NCI-H1105 treated with DMSO at 0.1 percent for 48 hours (cell line): ENCODE measurements around the gene CPNE2.
A peak's percentile ranks its signal among the peaks of the same experiment; 100 is the strongest.
"Not testable (repeated sequence)": the region's sequence is repeated elsewhere in the genome, so short reads cannot be mapped to it uniquely, and the experiment has no call there.

Experiments used
- DNase-seq: peaks from one replicate; lab custom pipeline; 2025; lab: John Stamatoyannopoulos, UW

CPNE2 gene

DNA sequence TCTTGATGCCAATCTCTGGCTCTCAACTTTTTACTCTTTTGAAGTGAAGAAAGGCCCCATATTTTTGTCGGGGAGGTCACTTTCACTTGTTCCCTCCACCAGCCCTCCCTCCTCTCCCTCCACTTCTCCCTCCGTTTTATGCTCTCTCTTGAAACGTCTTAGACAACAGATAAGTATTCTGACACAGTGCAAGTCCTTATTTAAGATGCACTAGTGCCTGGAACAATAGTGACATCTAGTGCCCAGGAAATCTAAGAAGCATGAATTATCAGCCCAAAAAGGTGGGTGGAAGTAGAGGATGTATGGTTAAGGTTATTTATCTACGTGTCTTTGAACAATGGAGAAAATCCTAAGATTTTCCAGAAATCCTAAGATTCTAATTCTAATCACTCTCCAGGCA is 75.6 kb downstream of the CPNE2 start:
- DNase-seq = peak; percentile 21

DNA sequence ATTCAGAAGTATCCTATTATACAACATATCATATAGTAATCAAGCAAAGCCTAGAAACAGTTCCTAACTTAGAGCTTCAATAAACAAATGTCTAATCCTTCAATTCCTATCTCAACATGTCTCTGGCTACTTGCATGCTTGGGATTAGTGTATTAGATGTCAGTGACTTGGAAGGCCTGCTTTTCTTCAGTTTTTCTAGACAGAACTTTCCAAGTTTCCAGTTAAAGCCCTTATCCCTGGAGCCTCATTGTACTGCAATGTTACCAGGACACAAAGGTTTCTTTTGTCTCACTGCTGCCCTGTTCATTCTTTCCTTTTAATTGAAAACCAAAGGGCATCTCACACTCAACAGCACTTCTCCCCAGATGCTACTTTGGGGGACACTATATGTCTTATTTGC is 76.9 kb downstream of the CPNE2 start:
- DNase-seq = no peak

GRCh38 chr16:57172721-57173290 is 80.4 kb downstream of the CPNE2 start:
- DNase-seq = no peak

GRCh38 chr16:57175896-57176295 is 83.5 kb downstream of the CPNE2 start:
- DNase-seq = no peak

GRCh38 chr16:57178196-57178595 is 85.8 kb downstream of the CPNE2 start:
- DNase-seq = no peak

DNA sequence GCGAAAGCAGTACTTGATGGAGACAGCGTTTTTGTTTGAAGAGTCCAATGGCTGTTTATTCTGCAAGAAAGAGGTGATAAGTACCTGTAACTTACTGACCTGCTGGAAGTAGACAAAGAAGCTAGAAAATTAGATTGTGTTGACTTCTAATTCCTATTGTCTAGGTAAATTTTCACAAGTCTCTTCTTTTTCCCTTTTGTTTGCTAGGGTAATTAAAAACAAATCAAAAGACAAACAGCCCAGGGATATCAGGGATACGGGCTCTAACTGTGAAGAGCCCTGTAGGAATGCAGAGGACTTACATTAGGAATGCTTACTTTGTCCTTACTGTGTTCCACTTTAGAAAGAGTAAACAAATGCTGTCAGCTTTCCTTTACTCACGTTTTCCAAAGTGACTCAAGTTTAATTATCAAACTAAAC is 86.4 kb downstream of the CPNE2 start:
- no peak for DNase-seq

GRCh38 chr16:57179215-57179828 is 86.9 kb downstream of the CPNE2 start:
- no peak for DNase-seq

GRCh38 chr16:57184113-57184512 is 91.7 kb downstream of the CPNE2 start:
- DNase-seq = no peak

DNA sequence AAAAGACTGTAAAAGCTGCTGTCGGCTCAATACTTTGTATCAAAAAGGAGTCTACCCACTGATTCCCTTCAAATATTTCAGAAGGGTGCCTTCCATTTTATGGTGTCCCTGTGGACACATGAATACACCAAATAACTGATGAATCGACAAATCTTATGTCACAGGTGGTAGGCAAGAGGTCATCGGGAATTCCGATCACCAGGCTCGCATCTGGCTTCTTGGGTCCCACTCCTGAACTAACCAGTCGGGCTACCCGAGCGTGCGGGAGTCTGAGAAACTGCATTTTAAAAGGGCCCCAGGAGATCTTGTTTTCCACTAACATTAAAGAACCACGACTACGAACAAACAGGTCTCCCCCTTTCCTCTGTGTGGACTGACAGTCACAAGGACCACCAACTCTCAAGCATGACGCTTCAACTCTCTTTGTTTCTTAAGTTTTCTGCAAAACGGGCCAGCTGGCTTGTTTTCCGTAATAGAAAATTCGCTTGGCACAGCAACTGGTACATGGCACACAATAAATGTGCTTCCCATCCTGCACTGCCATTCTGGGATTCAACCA is 92.6 kb downstream of the CPNE2 start:
- DNase-seq = no peak

- DNase-seq = peak; percentile 30
Measured at GRCh38 chr16:57185446-57185944, 93.1 kb downstream of the CPNE2 start.

GRCh38 chr16:57185945-57186871 is 93.8 kb downstream of the CPNE2 start, which contains the start of the genes PSME3IP1 and RSPRY1:
Gene PSME3IP1 (minus strand): TSS chr16:57186039. CDS start chr16:57173854, 12,185 bp downstream.
Gene RSPRY1 (plus strand): TSS chr16:57186329. CDS start chr16:57204659, 18,330 bp downstream.
- peak; percentile 95 for DNase-seq

DNA sequence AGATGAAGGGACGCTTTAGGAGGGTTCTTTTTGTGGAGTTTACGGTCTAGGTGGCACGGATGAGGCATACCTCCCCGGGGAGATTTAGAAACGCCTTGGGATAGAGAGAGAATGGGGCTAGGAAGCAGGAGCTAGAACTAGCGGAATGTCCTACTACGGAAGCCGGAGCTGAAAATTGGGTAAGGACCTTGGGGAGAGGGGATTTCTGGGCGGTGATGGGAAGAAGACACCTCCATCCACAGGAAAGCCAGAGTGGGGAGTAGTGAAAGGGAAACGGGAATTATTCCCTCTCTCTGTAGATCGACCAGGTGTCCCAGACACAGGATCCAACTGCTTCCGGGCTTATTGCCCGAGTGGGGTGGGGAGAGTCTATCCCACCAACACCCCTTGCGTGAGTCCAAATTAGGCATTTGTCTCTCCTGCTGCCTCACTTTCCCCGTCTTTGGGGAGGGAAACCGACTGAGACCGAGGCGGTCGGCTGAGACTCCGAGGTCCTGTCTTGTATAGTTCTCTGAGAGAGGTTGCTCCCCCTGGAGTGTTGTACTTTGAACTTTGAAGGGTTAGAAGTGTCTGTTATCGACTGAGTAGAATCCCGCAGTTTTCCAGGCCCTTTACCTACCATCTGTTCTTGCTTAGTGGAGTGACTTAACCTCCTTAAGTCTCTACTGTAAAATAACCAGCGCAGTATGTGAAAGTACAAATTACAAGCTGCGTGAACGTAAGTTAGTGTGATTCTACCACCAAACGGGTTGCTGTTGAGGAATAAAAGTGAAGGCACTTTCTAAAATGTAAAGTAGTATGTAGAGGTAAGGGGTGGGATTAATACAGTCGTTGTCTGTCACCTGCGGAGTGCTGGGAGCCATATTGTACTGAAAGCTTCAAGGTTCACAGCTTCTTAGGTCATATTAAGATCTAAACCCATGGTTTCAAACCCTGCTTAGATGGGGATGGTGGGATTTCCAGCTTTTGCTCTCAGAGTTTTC is 94.8 kb downstream of the CPNE2 start:
- DNase-seq = no peak

DNA sequence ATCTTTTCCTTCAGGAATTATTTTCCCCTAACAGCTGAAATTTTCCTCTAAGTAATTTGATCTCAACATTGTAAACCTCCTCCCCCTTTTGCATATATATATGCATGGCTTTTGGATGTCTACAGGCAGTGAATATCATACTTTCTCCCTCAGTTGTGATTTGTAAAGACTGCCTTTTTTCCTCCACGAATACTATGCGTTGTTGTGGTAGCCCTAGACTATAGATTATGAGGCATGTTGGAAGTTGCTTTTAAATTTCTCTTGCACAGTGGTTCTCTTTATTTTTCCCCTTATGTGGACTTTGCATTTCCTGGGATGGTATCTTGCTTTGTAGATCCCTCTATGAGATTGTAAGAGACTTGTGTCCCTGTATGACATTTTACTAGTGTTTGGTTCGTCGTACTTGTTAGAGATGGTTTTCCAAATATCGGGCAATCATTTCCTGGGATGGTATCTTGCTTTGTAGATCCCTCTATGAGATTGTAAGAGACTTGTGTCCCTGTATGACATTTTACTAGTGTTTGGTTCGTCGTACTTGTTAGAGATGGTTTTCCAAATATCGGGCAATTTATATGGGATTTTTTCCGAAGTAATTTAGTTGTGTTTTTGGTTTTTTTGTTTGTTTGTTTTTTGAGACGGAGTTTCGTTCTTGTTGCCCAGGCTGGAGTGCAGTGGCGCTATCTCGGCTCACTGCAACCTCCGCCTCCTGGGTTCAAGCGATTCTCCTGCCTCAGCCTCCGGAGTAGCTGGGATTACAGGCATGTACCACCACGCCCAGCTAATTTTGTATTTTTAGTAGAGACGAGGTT is 95.7 kb downstream of the CPNE2 start:
- not testable (repeated sequence) for DNase-seq

- DNase-seq = no peak
Measured at GRCh38 chr16:57188711-57189002, 96.3 kb downstream of the CPNE2 start.

GRCh38 chr16:57189527-57189926 is 97.1 kb downstream of the CPNE2 start:
- DNase-seq = not testable (repeated sequence)

DNA sequence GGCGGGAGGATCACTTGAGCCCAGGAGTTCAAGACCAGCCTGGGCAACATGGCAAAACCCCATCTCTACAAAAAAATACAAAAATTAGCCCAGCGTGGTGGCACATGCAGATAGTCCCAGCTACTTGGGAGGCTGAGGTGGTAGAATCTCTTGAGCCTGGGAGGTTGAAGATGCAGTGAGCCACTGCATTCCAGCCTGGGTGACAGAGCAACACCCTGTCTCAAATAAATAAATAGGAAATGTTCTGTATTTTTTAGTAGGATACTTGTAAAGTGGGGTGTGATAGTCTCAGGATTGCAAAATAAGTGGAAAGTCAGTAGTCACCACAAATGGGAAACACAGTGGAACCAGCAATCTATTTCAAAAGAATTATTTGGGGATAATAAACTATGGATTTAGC is 97.8 kb downstream of the CPNE2 start:
- DNase-seq = no peak

- no peak for DNase-seq
Measured at GRCh38 chr16:57191056-57191571, 98.7 kb downstream of the CPNE2 start.

- DNase-seq = no peak
Measured at GRCh38 chr16:57192146-57192545, 99.8 kb downstream of the CPNE2 start.

DNA sequence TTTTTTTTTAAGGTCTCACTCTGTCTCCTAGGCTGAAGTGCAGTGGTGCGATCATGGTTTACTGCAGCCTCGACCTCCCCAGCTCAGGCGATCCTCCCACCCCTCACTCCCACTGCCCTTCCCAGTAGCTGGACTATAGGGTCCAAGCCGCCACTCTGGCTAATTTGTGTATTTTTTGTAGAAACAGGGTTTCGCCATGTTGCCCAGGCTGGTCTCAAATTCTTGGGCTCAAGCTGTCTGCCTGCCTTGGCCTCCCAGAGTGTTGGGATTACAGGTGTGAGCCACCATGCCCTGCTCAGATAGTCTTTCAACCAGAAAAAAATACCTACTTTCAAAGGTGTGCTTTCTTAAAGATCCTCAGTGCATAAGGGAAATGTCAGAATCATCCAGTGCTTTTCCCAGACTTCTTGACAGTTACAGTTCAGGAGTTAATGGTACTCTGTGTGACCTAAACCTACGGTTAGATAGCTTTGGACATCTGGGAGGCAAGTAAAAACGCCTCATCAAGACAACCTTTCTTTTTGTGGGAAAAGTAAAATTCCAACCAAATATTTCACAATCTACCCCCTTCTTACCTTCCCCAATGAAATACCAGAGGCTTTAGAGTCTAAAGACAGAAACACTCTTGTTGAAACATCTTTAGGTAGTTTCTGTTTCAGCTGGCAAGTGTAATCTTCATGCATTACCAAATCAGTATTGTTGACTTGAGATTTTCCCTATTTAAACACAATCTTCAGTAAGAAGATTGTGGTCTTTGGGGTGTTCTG is 100.5 kb downstream of the CPNE2 start:
- DNase-seq = no peak
